HepG2 (cell line): Measurements from ENCODE around the gene GCNT2.

Experiments used
- CBFB ChIP-seq: sonication (generic); formaldehyde crosslinking; IDR thresholded peaks from 2 replicates; pipeline ENCODE4 v1.4.0; 2020; ENCODE audit warnings: missing genetic modification reagents
- TAF1 ChIP-seq: sonication (generic); formaldehyde crosslinking; IDR thresholded peaks from 2 replicates; pipeline ENCODE4 v1.4.0; 2020; ENCODE audit warnings: missing genetic modification reagents
- TF ChIP-seq, protein P1 (sequence below): sonication (generic); formaldehyde crosslinking; IDR thresholded peaks from 2 replicates; pipeline ENCODE4 v1.8.1; 2023; ENCODE audit warnings: mild to moderate bottlenecking, missing genetic modification reagents

DNA sequence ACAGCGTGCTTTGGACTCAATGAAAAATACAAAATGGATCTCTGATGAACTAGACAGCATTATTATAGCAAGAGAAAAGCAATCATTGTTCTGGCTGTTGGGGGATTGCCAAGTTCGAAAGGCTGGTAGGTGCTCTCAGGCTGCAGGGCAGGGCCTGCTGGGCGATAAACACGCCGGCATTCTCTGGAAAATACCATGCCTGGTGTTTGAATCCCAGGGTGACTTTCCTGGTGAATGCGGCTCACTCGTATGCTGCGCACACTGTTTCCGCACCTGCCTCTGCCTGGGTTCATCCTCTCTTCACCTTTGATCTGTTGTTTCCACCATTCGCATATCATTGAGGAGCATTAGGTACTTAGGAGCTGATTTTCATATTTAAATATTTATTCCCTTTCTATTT, 37.4 kb downstream of the GCNT2 start:
- TF ChIP-seq, protein P1, sequence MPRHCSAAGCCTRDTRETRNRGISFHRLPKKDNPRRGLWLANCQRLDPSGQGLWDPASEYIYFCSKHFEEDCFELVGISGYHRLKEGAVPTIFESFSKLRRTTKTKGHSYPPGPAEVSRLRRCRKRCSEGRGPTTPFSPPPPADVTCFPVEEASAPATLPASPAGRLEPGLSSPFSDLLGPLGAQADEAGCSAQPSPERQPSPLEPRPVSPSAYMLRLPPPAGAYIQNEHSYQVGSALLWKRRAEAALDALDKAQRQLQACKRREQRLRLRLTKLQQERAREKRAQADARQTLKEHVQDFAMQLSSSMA = no peak
- TF ChIP-seq CBFB (CRISPR knock-in tag) (no peak), TAF1 (CRISPR knock-in tag) (no peak)
